ENCODE data around the gene ZC3H13.

- TF ChIP-seq CTCF (conservative IDR thresholded peaks at IDR 0.05; ENCODE audit: low read length) (no peak), EZH2phosphoT487 (IDR thresholded peaks at IDR 0.05; ENCODE audit: borderline replicate concordance, low read depth, low read length) (no peak)
Measured at GRCh38 chr13:45975337-45975736, 77.2 kb downstream of the ZC3H13 start.

All from OCI-LY7 (cell line).